IPS-15b (cell line): Measurements from ENCODE around the gene CDH13.

Experiments
- H3K27me3 ChIP-seq: one replicate; pipeline ENCODE4 v1.6.1; 2013; ENCODE audit warnings: low read length; ENCODE audit not compliant: control insufficient read depth, insufficient read depth
- H3K36me3 ChIP-seq: one replicate; pipeline ENCODE4 v1.6.1; 2013; ENCODE audit warnings: low read length; ENCODE audit not compliant: control insufficient read depth, insufficient read depth
- H3K4me1 ChIP-seq: one replicate; pipeline ENCODE4 v1.6.1; 2013; ENCODE audit warnings: mild to moderate bottlenecking, low read length; ENCODE audit not compliant: control insufficient read depth, insufficient read depth
- H3K4me3 ChIP-seq: one replicate; pipeline ENCODE4 v1.5.1; 2013; ENCODE audit warnings: low read depth, low read length
- H3K9ac ChIP-seq: one replicate; pipeline ENCODE4 v1.6.1; 2013; ENCODE audit warnings: low read depth, mild to moderate bottlenecking, low read length
- H3K9me3 ChIP-seq: one replicate; pipeline ENCODE4 v1.6.1; 2013; ENCODE audit warnings: mild to moderate bottlenecking, low read length; ENCODE audit not compliant: control insufficient read depth, insufficient read depth

Gene CDH13

DNA sequence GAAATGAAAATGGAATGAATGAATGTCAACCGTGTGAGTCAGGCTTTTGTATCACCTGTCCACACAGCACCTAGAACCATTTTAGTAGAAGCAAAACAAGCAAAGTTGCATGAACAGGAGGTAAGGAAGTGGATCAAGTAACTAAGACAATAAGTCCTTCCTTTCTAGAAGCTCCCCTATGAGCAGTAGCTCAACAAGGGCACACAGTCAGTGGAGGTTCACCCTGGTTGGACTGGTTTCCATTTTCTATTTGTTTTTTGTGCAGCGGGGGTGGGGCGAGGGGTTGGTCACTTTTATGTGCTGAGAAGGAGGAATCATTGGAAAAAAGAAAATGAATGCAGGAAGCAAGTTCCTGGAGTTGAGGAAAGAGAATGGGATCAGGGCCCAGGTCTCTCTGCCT is 1177.0 kb downstream of the CDH13 start:
- H3K36me3 ChIP-seq, result no peaks in the 10 kb centered on the region
- H3K27me3 ChIP-seq, result no peaks in the 10 kb centered on the region
- H3K4me1 ChIP-seq, result peaks cover 7% of the 10 kb centered on the region
- H3K4me3 ChIP-seq, result no peak overlapping the region
- no peak overlapping the region for H3K9ac ChIP-seq
- H3K9me3 ChIP-seq, result no peaks in the 10 kb centered on the region

DNA sequence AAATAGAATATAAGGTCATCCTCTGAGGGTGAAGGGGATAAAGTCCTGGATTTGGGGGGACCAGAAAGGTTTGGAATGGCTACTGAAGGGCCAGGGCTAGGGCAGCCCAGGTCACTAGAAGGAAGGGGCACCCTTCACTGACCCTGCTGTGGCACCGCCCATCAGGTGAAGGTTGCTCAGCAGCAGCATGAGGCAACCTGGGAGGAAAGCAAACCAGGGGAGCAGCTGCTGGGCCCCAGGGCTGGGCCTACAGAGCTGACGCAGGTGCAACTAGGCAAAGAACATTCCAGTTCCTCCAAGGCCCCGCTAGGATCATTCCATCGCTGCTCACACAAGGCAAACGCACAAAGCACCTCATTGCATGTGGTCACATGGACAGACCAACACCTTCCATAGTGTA is 1177.6 kb downstream of the CDH13 start:
- no peaks in the 10 kb centered on the region for H3K27me3 ChIP-seq
- no peak overlapping the region for H3K4me3 ChIP-seq
- no peaks in the 10 kb centered on the region for H3K36me3 ChIP-seq
- H3K9me3 ChIP-seq, result no peaks in the 10 kb centered on the region
- no peak overlapping the region for H3K9ac ChIP-seq
- H3K4me1 ChIP-seq, result peaks cover 9% of the 10 kb centered on the region

DNA sequence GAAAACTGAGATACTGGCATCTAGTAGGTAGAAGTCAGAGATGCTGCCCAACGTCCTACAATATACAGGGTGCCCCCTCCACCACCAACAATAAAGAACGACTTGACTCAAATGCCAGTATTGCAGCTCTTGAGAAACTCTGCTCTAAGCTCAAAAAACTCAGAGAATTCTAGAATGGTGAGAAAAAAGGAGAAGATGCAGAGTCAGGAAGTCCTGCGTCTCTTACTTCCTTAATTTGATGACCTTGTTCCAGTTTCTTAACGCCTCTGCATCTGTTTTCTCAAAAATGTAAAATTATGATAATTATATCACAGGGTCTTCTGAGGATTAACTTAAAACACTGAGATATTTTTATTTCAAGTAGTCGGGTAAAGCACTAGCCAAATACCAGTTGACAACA is 1179.3 kb downstream of the CDH13 start:
- no peak overlapping the region for H3K9ac ChIP-seq
- no peaks in the 10 kb centered on the region for H3K9me3 ChIP-seq
- peaks cover 9% of the 10 kb centered on the region for H3K4me1 ChIP-seq
- H3K36me3 ChIP-seq, result peaks cover 4% of the 10 kb centered on the region
- no peaks in the 10 kb centered on the region for H3K27me3 ChIP-seq
- no peak overlapping the region for H3K4me3 ChIP-seq

DNA sequence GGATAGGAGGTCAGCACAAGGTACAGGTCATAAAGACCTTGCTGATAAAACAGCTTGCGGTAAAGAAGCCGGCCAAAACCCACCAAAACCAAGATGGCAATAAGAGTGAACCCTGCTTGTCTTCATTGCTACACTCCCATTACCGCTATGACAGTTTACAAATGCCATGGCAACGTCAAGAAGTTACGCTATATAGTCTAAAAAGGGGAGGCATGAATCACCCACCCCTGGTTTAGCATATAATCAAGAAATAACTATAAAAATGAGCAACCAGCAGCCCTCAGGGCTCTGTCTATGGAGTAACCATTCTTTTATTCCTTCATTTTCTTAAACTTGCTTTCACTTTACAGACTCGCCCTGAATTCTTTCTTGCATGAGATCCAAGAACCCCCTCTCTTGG is 1180.0 kb downstream of the CDH13 start:
- Histone ChIP-seq H3K27me3 (no peaks in the 10 kb centered on the region), H3K4me1 (peaks cover 9% of the 10 kb centered on the region), H3K36me3 (peaks cover 4% of the 10 kb centered on the region), H3K9ac (no peak overlapping the region), H3K9me3 (no peaks in the 10 kb centered on the region), H3K4me3 (no peak overlapping the region)

DNA sequence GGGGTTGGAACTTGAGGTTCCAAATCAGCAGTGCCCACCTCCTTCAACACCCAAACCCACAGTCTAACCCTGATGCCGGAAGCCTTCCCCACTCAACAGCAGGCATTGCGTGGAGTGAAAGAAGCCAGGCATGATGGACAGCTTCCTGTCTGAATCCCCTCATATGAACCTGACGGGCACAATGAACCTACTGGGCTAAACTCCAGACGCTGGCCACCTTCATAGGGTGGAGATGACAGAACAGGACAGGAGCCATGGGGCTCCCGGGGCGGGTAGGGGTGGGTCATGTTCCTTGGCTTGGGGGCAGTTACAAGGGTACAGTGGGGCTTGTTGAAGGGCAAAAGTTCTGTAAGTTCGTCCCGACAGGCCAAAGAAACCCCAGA is 1180.5 kb downstream of the CDH13 start:
- Histone ChIP-seq H3K9ac (no peak overlapping the region), H3K4me3 (no peak overlapping the region)

DNA sequence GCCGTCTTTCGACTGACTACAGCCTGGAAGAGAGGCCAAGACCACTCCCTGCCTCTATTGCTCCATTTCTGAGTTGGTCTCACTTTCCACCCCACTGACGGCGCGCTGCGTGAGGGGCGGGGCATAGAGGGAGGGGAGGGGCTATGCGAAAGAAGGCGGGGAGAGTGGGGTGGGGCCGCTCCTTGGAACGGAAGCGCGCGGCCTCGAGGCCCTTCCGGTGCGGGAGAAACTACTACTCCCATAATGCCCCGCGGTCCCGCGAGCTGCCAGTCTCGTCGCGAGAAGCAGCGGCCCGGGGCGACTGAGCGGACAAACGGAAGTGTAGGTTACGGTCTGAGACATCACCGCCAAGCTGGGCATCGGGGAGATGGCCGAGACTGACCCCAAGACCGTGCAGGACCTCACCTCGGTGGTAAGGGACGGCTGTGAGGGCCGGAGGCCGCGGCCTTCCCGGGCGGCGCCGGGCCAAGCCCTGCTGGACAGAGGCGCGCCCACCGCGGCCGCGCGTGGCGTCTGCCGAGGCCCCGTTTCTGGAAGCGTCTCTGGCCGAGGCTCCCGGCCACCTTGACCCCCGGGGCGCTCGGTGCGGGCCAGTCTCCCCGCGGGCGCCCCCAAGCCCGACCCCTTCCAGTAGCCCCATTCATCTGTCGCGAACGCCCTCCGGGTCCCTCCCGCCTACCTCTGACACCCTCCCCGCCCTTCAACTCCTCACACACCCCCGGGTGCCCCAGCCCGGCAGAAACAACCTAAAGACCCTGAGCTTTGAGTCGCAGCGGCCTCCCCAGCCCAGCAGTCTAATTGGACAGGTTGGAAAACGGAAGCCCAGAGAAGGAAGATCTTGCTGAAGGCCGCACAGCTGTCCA is 1181.2 kb downstream of the CDH13 start, which contains the start of gene HSBP1:
TSS of gene HSBP1 (plus strand) at position 269 of the 863 bp plus-strand sequence. CDS start at position 368, 99 bp downstream.
- Histone ChIP-seq H3K4me1 (peaks cover 2% of the 10 kb centered on the region), H3K4me3 (peak within 1 kb of the TSS; percentile 83), H3K36me3 (peaks cover 4% of the 10 kb centered on the region)

More for the DNA sequence above, 1180.5 kb downstream of the CDH13 start:
- no peaks in the 10 kb centered on the region for H3K9me3 ChIP-seq
- peaks cover 7% of the 10 kb centered on the region for H3K4me1 ChIP-seq
- peaks cover 4% of the 10 kb centered on the region for H3K36me3 ChIP-seq
- no peaks in the 10 kb centered on the region for H3K27me3 ChIP-seq

DNA sequence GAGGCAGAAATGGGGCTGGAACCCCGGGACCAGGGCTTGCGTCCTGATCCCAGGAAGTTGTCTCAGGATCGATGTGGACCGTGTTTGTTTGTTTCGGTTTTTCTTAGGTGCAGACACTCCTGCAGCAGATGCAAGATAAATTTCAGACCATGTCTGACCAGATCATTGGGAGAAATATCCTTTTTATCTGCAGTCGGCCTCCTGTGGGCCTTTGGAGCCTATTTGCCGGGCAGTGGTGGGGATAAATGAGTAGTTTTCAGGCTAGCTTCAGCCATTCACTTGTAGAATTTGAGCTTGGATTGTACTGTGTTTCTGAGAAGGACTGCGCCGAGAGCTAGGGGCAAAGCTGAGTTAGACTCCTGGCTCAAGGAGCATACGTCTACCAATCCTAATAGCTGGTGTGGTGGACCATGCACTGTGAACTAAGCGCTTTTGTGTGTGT is 1181.8 kb downstream of the CDH13 start:
- no peaks in the 10 kb centered on the region for H3K27me3 ChIP-seq
- H3K4me1 ChIP-seq, result peaks cover 9% of the 10 kb centered on the region
- peak overlapping the region; percentile 74 for H3K9ac ChIP-seq
- peak overlapping the region; percentile 83 for H3K4me3 ChIP-seq
- H3K36me3 ChIP-seq, result peaks cover 4% of the 10 kb centered on the region
- H3K9me3 ChIP-seq, result no peaks in the 10 kb centered on the region

More for the DNA sequence above, 1181.2 kb downstream of the CDH13 start, which contains the start of gene HSBP1:
- no peaks in the 10 kb centered on the region for H3K9me3 ChIP-seq
- H3K9ac ChIP-seq, result peak within 1 kb of the TSS; percentile 74
- H3K27me3 ChIP-seq, result no peaks in the 10 kb centered on the region

DNA sequence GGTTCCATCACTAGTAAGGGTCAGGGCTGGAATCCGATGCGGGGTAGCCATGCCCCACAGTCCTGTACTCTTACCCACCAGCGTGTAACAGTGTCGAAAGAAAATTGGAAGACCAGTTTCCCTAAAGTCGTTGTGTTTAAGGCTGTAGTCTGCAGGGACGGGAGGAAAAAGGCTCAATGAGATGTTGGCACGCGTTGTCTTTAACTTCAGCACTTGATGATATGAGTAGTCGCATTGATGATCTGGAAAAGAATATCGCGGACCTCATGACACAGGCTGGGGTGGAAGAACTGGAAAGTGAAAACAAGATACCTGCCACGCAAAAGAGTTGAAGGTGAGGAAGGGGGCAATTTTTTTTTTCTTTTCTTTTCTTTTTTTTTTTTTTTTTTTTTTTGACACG is 1182.3 kb downstream of the CDH13 start:
- Histone ChIP-seq H3K36me3 (peaks cover 4% of the 10 kb centered on the region), H3K4me3 (peak overlapping the region; percentile 83), H3K27me3 (no peaks in the 10 kb centered on the region), H3K9ac (no peak overlapping the region), H3K4me1 (peaks cover 14% of the 10 kb centered on the region), H3K9me3 (no peaks in the 10 kb centered on the region)

DNA sequence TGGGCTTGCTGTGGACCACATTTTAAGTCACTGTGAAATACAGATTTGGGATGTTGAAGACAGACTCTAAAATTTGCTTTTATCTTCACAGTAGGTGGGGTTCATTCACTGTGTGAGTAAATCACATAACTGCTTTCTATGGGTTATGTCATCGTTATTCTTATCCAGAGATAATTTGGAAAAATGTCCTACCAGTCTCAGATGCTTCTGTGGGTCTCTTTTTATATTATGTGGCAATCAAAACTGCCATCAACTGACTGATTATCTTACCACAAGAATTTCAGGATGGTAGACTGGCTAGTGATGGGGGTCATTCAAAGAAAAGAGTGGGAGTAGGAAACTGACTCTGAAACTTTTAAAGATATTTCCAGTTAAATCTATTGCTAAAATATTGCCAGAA is 1184.1 kb downstream of the CDH13 start:
- H3K4me3 ChIP-seq, result no peak overlapping the region
- H3K9me3 ChIP-seq, result no peaks in the 10 kb centered on the region
- H3K36me3 ChIP-seq, result peaks cover 4% of the 10 kb centered on the region
- H3K9ac ChIP-seq, result no peak overlapping the region
- peaks cover 20% of the 10 kb centered on the region for H3K4me1 ChIP-seq
- no peaks in the 10 kb centered on the region for H3K27me3 ChIP-seq

DNA sequence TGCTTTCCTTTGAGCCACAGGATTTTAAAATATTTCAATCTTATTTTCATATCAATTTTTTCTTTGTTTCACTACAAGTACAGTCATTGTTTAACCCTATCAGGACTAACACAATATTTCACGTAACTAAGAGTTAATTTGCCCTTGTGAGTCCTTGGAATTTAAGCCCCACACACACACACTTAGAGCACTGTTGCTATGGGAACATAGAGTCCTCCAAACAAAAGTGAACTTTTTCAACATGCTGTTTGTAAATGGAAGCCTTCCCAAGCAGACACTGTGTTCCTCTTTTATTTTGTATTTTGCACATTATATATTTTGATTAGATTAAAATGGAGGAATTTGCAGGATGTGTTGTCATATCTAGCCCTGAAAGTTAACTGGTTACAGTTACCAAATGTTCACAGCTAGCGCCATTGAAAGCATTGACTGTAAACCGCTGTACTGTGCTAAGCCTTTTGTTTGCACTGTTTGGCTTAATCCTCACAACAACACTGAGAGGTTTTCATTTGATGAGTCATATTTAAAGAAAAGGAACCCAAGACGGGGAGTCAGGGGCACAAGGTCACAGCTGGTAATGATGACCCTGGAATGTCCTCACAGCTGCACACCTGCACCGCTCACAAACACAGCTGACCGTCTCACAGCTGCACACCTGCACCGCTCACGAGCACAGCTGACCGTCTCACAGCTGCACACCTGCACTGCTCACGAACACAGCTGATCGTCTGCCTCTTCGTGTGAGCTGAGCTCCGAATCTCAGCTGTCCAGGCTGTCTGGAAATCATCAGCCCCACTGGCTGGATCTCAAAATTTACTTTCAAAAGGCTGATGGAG is 1187.3 kb downstream of the CDH13 start:
- Histone ChIP-seq H3K4me3 (no peak overlapping the region), H3K9ac (no peak overlapping the region), H3K9me3 (no peaks in the 10 kb centered on the region), H3K27me3 (no peaks in the 10 kb centered on the region), H3K36me3 (peaks cover 4% of the 10 kb centered on the region), H3K4me1 (peaks cover 18% of the 10 kb centered on the region)

DNA sequence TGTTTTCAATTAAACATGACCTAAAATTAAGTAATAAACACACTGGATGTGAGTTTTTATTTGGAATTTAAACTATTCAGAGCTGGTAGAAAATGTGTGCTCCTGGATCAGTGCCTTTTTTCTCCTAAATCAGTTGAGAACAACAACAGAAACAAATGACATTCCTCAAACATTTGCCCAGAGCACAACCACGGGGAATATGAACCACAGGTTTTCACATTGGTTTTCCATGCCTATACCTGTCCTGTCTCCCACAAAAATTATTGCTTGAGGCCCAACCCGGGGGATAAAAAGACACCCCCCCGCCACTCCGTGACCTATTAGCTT is 1187.9 kb downstream of the CDH13 start:
- Histone ChIP-seq H3K4me1 (peaks cover 17% of the 10 kb centered on the region), H3K9ac (no peak overlapping the region), H3K27me3 (no peaks in the 10 kb centered on the region), H3K36me3 (peaks cover 4% of the 10 kb centered on the region), H3K4me3 (no peak overlapping the region), H3K9me3 (no peaks in the 10 kb centered on the region)
